ENCODE measurements around the gene CFAP100. TPM values are rescaled to one million over a fixed set of nuclear protein-coding genes. Genes with fewer than 3 reads are reported as not detected.

The CFAP100 gene
- total and polyA plus RNA-seq, 9 of the 15 experiments (the other 6 are each of a cell fraction or from before 2014, with no cell fraction given), result not detected

DNA sequence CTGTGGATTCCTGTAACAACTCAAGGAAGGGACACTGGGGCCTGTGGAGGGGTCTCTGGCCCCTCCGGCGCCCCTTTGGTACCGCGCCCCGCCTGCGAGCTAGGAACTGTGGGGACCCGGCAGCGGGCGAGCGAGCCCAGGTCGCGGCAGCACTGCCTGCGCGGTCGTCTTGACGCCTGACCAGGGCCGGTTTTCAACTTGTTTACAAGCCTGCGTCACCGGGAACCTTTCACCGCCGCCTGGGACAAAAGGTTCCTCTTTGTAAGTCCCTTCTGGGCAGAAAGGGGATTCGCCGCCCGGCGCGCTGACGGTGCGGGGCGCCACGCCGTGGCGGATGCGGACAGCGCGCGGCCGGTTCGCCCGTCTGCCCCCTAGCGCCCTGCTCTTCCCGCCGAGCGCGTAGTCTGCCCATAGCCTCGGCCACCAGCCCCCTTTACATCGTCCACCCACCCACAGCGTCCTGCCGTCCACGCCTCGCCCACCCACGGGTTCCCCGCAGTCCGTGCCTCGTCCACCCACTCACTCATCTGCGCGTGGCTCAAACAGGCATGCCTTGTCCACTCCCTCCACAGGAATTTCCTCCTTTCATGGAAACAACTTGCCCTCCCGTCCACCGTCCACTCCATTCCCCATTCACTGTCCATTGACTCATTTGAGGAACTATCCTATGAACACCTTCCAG lies 5.5 kb upstream of the CFAP100 start (continued):
- TF ChIP-seq, protein P1, sequence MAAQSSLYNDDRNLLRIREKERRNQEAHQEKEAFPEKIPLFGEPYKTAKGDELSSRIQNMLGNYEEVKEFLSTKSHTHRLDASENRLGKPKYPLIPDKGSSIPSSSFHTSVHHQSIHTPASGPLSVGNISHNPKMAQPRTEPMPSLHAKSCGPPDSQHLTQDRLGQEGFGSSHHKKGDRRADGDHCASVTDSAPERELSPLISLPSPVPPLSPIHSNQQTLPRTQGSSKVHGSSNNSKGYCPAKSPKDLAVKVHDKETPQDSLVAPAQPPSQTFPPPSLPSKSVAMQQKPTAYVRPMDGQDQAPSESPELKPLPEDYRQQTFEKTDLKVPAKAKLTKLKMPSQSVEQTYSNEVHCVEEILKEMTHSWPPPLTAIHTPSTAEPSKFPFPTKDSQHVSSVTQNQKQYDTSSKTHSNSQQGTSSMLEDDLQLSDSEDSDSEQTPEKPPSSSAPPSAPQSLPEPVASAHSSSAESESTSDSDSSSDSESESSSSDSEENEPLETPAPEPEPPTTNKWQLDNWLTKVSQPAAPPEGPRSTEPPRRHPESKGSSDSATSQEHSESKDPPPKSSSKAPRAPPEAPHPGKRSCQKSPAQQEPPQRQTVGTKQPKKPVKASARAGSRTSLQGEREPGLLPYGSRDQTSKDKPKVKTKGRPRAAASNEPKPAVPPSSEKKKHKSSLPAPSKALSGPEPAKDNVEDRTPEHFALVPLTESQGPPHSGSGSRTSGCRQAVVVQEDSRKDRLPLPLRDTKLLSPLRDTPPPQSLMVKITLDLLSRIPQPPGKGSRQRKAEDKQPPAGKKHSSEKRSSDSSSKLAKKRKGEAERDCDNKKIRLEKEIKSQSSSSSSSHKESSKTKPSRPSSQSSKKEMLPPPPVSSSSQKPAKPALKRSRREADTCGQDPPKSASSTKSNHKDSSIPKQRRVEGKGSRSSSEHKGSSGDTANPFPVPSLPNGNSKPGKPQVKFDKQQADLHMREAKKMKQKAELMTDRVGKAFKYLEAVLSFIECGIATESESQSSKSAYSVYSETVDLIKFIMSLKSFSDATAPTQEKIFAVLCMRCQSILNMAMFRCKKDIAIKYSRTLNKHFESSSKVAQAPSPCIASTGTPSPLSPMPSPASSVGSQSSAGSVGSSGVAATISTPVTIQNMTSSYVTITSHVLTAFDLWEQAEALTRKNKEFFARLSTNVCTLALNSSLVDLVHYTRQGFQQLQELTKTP (IDR thresholded peaks at IDR 0.05; ENCODE audit: low read depth in 1 of 2, partially characterized antibody in 2 of 2), result no peak
- TF ChIP-seq TFAP4 (CRISPR knock-in tag; IDR thresholded peaks at IDR 0.05; ENCODE audit: borderline replicate concordance) (peak; percentile 54; the same call in 1 of the 2 replicates), TRIM28 (IDR thresholded peaks at IDR 0.05) (no peak), HNRNPLL (IDR thresholded peaks at IDR 0.05; ENCODE audit: low read depth, low read length, poor library complexity, severe bottlenecking) (peak; percentile 35), MYNN (IDR thresholded peaks at IDR 0.05) (no peak), MYNN (CRISPR knock-in tag; IDR thresholded peaks at IDR 0.05) (no peak), HOMEZ (CRISPR knock-in tag; IDR thresholded peaks at IDR 0.05) (no peak), HIVEP1 (CRISPR knock-in tag; IDR thresholded peaks at IDR 0.05) (no peak), ATF7 (IDR thresholded peaks at IDR 0.05) (peak; percentile 45; the same call in 1 of the 2 replicates), OTX1 (CRISPR knock-in tag; IDR thresholded peaks at IDR 0.05) (no peak), IRF2 (CRISPR knock-in tag; IDR thresholded peaks at IDR 0.05) (no peak), NFYB (IDR thresholded peaks at IDR 0.05; ENCODE audit: extremely low read depth, insufficient read length) (no peak), NONO (IDR thresholded peaks at IDR 0.05; ENCODE audit: low read depth in 2 of 2, low read length in 1 of 2) (peak in 1 of 2 experiments; percentile 33; a peak in 1 of 4 replicates), ZNF384 (IDR thresholded peaks at IDR 0.05; ENCODE audit: low read depth, low read length) (no peak), ZNF134 (CRISPR knock-in tag; conservative IDR thresholded peaks at IDR 0.05) (no peak), JUN (IDR thresholded peaks at IDR 0.05; ENCODE audit: borderline replicate concordance, low read depth, low read length) (no peak), JUN (CRISPR knock-in tag; IDR thresholded peaks at IDR 0.05; ENCODE audit: borderline replicate concordance) (no peak), MYC (IDR thresholded peaks at IDR 0.05; ENCODE audit: low read depth, low read length) (peak; percentile 12; the same call in 1 of the 2 replicates), MYC (CRISPR knock-in tag; IDR thresholded peaks at IDR 0.05; ENCODE audit: borderline replicate concordance, low read depth) (no peak), RFX1 (IDR thresholded peaks at IDR 0.05) (no peak)
- TF ChIP-seq, protein P2, sequence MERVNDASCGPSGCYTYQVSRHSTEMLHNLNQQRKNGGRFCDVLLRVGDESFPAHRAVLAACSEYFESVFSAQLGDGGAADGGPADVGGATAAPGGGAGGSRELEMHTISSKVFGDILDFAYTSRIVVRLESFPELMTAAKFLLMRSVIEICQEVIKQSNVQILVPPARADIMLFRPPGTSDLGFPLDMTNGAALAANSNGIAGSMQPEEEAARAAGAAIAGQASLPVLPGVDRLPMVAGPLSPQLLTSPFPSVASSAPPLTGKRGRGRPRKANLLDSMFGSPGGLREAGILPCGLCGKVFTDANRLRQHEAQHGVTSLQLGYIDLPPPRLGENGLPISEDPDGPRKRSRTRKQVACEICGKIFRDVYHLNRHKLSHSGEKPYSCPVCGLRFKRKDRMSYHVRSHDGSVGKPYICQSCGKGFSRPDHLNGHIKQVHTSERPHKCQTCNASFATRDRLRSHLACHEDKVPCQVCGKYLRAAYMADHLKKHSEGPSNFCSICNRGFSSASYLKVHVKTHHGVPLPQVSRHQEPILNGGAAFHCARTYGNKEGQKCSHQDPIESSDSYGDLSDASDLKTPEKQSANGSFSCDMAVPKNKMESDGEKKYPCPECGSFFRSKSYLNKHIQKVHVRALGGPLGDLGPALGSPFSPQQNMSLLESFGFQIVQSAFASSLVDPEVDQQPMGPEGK (CRISPR knock-in tag; IDR thresholded peaks at IDR 0.05; ENCODE audit: borderline replicate concordance), result no peak

Data from K562 (cell line).